CD4-positive, alpha-beta T cell treated with Interleukin-6 for 4 hours (primary cell): Measurements from ENCODE around the gene ST3GAL5.

Experiments used
- DNase-seq: peaks from one replicate; pipeline ENCODE4 v3.0.0-alpha.2; 2020; ENCODE audit warnings: mixed read lengths

ST3GAL5 gene

GRCh38 chr2:85802354-85803103 lies 86.3 kb downstream of the ST3GAL5 start:
- DNase-seq = no peak

- DNase-seq = no peak
These were observed 86.9 kb downstream of the ST3GAL5 start for GRCh38 chr2:85801871-85802270.

GRCh38 chr2:85800586-85800985 lies 88.2 kb downstream of the ST3GAL5 start:
- DNase-seq = no peak

- DNase-seq = no peak
These were observed 89.4 kb downstream of the ST3GAL5 start for GRCh38 chr2:85799215-85799956.

GRCh38 chr2:85797921-85798320 lies 90.9 kb downstream of the ST3GAL5 start:
- DNase-seq = no peak

- no peak for DNase-seq
These were observed 91.5 kb downstream of the ST3GAL5 start for GRCh38 chr2:85797263-85797660.

- no peak for DNase-seq
These were observed 92.2 kb downstream of the ST3GAL5 start for GRCh38 chr2:85796341-85797262.

- DNase-seq = no peak
These were observed 92.8 kb downstream of the ST3GAL5 start for GRCh38 chr2:85796046-85796340.

GRCh38 chr2:85795331-85796045 lies 93.3 kb downstream of the ST3GAL5 start:
- no peak for DNase-seq

GRCh38 chr2:85794491-85795121 lies 94.2 kb downstream of the ST3GAL5 start:
- DNase-seq = no peak

- DNase-seq = no peak
These were observed 94.8 kb downstream of the ST3GAL5 start for GRCh38 chr2:85794038-85794441.

- DNase-seq = no peak
These were observed 95.2 kb downstream of the ST3GAL5 start for GRCh38 chr2:85793584-85793983.

- DNase-seq = no peak
These were observed 95.9 kb downstream of the ST3GAL5 start for GRCh38 chr2:85792783-85793441.

- no peak for DNase-seq
These were observed 96.9 kb downstream of the ST3GAL5 start for GRCh38 chr2:85791704-85792565.

- DNase-seq = no peak
These were observed 98.1 kb downstream of the ST3GAL5 start for GRCh38 chr2:85790499-85791188.

- no peak for DNase-seq
These were observed 98.8 kb downstream of the ST3GAL5 start for GRCh38 chr2:85790032-85790431.

GRCh38 chr2:85789271-85789670 lies 99.5 kb downstream of the ST3GAL5 start:
- DNase-seq = no peak

GRCh38 chr2:85788603-85789002 lies 100.2 kb downstream of the ST3GAL5 start:
- DNase-seq = no peak

- DNase-seq = no peak
These were observed 100.8 kb downstream of the ST3GAL5 start for GRCh38 chr2:85787981-85788340.
